ENCODE results near the gene HDAC4.
A peak's percentile ranks its signal among the peaks of the same experiment; 100 is the strongest.

HDAC4 gene

GRCh38 chr2:239396881-239397681 lies 3.7 kb downstream of the HDAC4 start:
- TF ChIP-seq CTCF (conservative IDR thresholded peaks at IDR 0.05; ENCODE audit: low read length): no peak
- DNase-seq (ENCODE audit: low read depth): no peak
- H3K4me3 ChIP-seq (ENCODE audit: low read length): no peak overlapping the region

- TF ChIP-seq CTCF (conservative IDR thresholded peaks at IDR 0.05; ENCODE audit: low read length): no peak
- DNase-seq (ENCODE audit: low read depth): no peak
- no peak overlapping the region for H3K4me3 ChIP-seq (ENCODE audit: low read length)
These were observed 5.3 kb downstream of the HDAC4 start for GRCh38 chr2:239395524-239395923.

- no peak for DNase-seq (ENCODE audit: low read depth)
- no peak for TF ChIP-seq CTCF (conservative IDR thresholded peaks at IDR 0.05; ENCODE audit: low read length)
- H3K4me3 ChIP-seq (ENCODE audit: low read length): no peak overlapping the region
These were observed 5.8 kb downstream of the HDAC4 start for GRCh38 chr2:239394978-239395377.

GRCh38 chr2:239394346-239394945 lies 6.4 kb downstream of the HDAC4 start:
- no peak for TF ChIP-seq CTCF (conservative IDR thresholded peaks at IDR 0.05; ENCODE audit: low read length)
- H3K4me3 ChIP-seq (ENCODE audit: low read length): no peak overlapping the region
- DNase-seq (ENCODE audit: low read depth): no peak

- no peak overlapping the region for H3K4me3 ChIP-seq (ENCODE audit: low read length)
- DNase-seq (ENCODE audit: low read depth): peak; percentile 65
- no peak for TF ChIP-seq CTCF (conservative IDR thresholded peaks at IDR 0.05; ENCODE audit: low read length)
These were observed 6.9 kb downstream of the HDAC4 start for GRCh38 chr2:239393941-239394340.

- DNase-seq (ENCODE audit: low read depth): peak; percentile 43
- no peak for TF ChIP-seq CTCF (conservative IDR thresholded peaks at IDR 0.05; ENCODE audit: low read length)
- no peak overlapping the region for H3K4me3 ChIP-seq (ENCODE audit: low read length)
These were observed 7.4 kb downstream of the HDAC4 start for GRCh38 chr2:239393388-239393940.
